Measurements from ENCODE around the gene PRKG1. TPM values are rescaled to one million over a fixed set of nuclear protein-coding genes. Genes with fewer than 3 reads are reported as not detected.

Gene PRKG1
- total RNA-seq, 2 donors from 2014 or later = 1.3 to 2.7 TPM

- Mint-ChIP-seq H3K4me1 (peaks cover 16% of the 10 kb centered on the region), H3K36me3 (ENCODE audit: low read depth) (no peaks in the 10 kb centered on the region), H3K27ac (no peak overlapping the region), H3K9me3 (no peaks in the 10 kb centered on the region), H3K4me3 (no peak overlapping the region), H3K27me3 (ENCODE audit: insufficient read depth) (no peaks in the 10 kb centered on the region)
- Histone ChIP-seq H3K27ac (ENCODE audit: low read depth, low read length) (no peak overlapping the region), H3K4me3 (ENCODE audit: low read length) (no peak overlapping the region), H3K9ac (ENCODE audit: extremely low read depth, low read length, poor library complexity, severe bottlenecking) (no peak overlapping the region), H3K9me3 (ENCODE audit: control insufficient read depth, low read length) (no peaks in the 10 kb centered on the region), H3K4me1 (ENCODE audit: control insufficient read depth, insufficient read depth, low read length) (no peaks in the 10 kb centered on the region), H3K27me3 (ENCODE audit: control insufficient read depth, insufficient read depth, low read length, poor library complexity, severe bottlenecking) (no peaks in the 10 kb centered on the region), H3K36me3 (ENCODE audit: control insufficient read depth, insufficient read depth, low read length) (no peaks in the 10 kb centered on the region)
- DNase-seq = no peak
- TF ChIP-seq CTCF (conservative IDR thresholded peaks at IDR 0.05) = no peak
- 90 to 94% methylated on average over 3 to 4 of the region's 4 CpGs for whole genome bisulfite sequencing, 2 experiments (ENCODE audit: insufficient coverage in 1 of 2, insufficient read length in 1 of 2)
These were observed 289.1 kb downstream of the PRKG1 start for GRCh38 chr10:51363415-51363814.

- 83% methylated on average over 1 of the region's 2 CpGs; no CpG with 5 or more reads in 1 of the 2 experiments for WGBS, 2 experiments (ENCODE audit: insufficient coverage in 1 of 2, insufficient read length in 1 of 2)
- Mint-ChIP-seq H3K9me3 (no peaks in the 10 kb centered on the region), H3K27ac (no peak overlapping the region), H3K27me3 (ENCODE audit: insufficient read depth) (no peaks in the 10 kb centered on the region), H3K4me1 (peaks cover 16% of the 10 kb centered on the region), H3K4me3 (no peak overlapping the region), H3K36me3 (ENCODE audit: low read depth) (no peaks in the 10 kb centered on the region)
- Histone ChIP-seq H3K9ac (ENCODE audit: extremely low read depth, low read length, poor library complexity, severe bottlenecking) (no peak overlapping the region), H3K9me3 (ENCODE audit: control insufficient read depth, low read length) (no peaks in the 10 kb centered on the region), H3K4me1 (ENCODE audit: control insufficient read depth, insufficient read depth, low read length) (no peaks in the 10 kb centered on the region), H3K27ac (ENCODE audit: low read depth, low read length) (no peak overlapping the region), H3K27me3 (ENCODE audit: control insufficient read depth, insufficient read depth, low read length, poor library complexity, severe bottlenecking) (no peaks in the 10 kb centered on the region), H3K4me3 (ENCODE audit: low read length) (no peak overlapping the region), H3K36me3 (ENCODE audit: control insufficient read depth, insufficient read depth, low read length) (no peaks in the 10 kb centered on the region)
- TF ChIP-seq CTCF (conservative IDR thresholded peaks at IDR 0.05) = no peak
- no peak for DNase-seq
These were observed 290.4 kb downstream of the PRKG1 start for GRCh38 chr10:51364674-51365073.

GRCh38 chr10:51366044-51366443, 291.8 kb downstream of the PRKG1 start:
- no peak for TF ChIP-seq CTCF (conservative IDR thresholded peaks at IDR 0.05)
- Histone ChIP-seq H3K36me3 (ENCODE audit: control insufficient read depth, insufficient read depth, low read length) (no peaks in the 10 kb centered on the region), H3K27me3 (ENCODE audit: control insufficient read depth, insufficient read depth, low read length, poor library complexity, severe bottlenecking) (no peaks in the 10 kb centered on the region), H3K9ac (ENCODE audit: extremely low read depth, low read length, poor library complexity, severe bottlenecking) (no peak overlapping the region), H3K4me1 (ENCODE audit: control insufficient read depth, insufficient read depth, low read length) (no peaks in the 10 kb centered on the region), H3K27ac (ENCODE audit: low read depth, low read length) (no peak overlapping the region), H3K4me3 (ENCODE audit: low read length) (no peak overlapping the region), H3K9me3 (ENCODE audit: control insufficient read depth, low read length) (no peaks in the 10 kb centered on the region)
- 83% methylated on average over 1 of the region's 1 CpG; no CpG with 5 or more reads in 1 of the 2 experiments for WGBS, 2 experiments (ENCODE audit: insufficient coverage in 1 of 2, insufficient read length in 1 of 2)
- DNase-seq = no peak
- no peaks in the 10 kb centered on the region for H3K9me3 Mint-ChIP-seq
- no peaks in the 10 kb centered on the region for H3K27me3 Mint-ChIP-seq (ENCODE audit: insufficient read depth)
- H3K36me3 Mint-ChIP-seq (ENCODE audit: low read depth) = no peaks in the 10 kb centered on the region
- no peak overlapping the region for H3K4me3 Mint-ChIP-seq
- peaks cover 16% of the 10 kb centered on the region for H3K4me1 Mint-ChIP-seq
- H3K27ac Mint-ChIP-seq = no peak overlapping the region
